GDM1 (cell line): ENCODE results near the gene TLR7.

Experiments used
- DNase-seq: peaks from one replicate; lab custom pipeline; 2025; lab: John Stamatoyannopoulos, UW

Gene TLR7

DNA sequence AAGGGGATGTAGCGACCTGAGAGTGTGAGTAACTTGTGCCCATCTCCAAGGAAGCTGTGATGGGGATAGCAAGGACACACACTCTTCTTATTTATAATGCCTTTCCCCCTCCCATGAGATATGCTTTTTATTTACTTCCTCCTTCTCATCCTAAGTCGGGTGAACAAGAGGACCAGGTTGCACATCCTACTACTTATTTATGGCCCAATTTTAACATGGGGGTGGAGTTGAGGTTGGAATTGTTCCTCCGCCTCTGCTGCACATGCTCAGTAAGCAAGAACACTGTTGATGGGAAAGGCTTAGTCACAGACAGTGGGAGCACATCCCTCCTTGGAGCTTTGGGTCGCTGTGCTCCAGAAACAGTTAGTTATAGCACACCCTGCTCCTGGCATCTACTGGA lies 24.3 kb downstream of the TLR7 start:
- DNase-seq, result no peak

DNA sequence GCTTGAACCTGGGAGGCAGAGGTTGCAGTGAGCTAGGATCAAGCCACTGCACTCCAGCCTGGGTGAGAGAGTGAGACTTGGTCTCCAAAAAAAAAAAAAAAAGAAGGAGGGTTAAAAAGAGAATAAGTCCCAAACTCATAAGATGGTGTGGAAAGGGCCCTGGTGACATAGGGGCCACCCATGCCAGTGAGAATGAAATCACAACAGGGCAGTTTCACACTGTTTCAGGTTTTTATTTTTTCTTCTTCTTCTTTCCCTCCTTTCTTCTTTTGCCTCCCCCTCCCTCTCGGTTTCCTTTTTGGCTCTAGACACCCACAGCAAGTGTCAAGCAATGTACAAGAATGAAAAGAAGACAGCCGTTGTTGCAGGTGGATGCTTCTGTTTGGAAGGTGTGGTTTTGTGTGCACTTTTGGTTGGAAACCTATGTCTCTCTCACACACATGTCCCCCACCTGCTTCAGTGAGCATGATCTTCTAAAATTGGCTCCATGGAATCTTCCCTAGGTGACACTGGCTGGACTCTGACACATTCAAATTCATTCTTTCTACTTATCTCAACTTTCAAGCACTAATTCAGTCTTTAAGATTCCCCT lies 25.1 kb downstream of the TLR7 start:
- DNase-seq, result no peak

DNA sequence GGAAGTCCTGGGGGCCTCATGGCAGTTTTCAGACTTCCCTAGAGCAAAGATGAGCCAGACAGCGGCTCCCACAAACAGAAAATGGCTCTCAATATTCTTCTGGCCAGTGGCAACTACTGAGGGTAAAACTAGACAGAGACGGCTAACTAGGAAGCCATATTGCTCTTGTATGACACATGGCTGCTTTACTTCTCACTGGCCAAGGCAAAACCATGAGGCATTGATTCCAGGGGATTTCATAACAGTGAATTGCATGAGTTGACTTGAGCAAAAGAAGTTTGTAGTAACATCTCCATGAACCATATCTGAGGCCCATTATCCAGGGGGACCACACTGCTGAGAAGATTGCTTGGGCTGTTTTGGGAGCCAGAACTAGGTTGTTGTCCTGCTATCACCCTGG lies 25.8 kb downstream of the TLR7 start:
- no peak for DNase-seq

DNA sequence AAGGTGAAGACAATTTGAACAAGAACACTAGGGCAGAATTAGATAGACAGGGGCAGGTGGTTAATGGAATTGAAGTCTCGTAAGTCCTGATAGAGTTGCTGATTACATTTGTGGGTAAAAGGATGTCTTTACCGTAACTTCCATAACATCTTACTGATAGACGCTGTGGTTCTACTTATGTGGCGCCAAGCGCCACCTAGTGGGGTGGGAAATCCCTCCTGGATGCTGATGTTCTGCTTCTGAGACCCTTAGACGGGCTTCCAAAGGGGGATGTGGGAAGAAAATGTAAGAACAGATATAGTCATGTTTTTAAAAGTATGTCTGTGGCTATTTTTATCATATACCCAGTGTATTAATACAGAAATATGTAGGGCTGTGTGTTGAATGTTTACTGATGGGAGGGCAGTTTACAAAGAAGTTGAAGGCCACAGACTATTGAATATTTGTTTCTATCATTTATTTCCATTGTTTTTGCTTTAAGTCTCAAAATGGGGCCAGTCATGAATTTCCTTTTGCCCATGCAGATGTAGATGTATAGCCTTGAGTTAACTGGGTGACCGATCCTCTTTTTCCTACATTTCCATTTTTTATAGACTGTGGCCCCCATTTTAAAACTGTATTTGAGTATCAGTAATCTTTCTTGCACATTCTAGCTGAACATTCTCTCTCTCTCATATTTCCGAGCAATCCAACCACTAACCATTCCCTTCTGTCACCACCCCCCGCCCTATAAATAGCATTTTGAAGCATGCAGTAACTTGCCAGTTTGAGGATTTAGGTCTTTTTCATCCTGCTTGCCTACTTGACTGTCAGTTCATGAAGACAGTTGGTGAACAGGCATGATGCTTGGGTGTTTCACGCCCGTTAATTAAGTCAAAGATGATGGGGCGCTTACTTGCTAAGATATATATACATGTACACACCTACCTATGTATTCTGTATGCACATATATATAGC lies 27.5 kb downstream of the TLR7 start:
- peak; percentile 4 for DNase-seq

DNA sequence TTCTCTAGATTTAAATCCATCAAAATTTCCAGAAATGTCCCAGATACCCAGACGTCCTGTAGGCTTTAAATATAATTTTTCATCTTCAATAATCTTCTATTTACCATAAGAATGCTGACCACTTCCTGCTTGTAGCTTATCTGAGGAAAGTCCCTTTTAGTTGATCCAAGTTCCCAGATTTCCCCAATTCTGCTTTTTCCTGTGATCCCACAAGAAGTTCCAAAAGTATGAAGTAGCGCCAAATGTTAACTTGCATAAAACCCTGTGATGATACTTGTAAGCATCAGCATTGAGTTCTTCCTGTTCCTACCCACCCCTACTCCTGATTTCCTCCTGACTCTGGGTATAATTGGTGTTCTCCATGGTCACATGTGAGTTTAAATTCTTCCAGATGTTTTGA lies 29.0 kb downstream of the TLR7 start:
- no peak for DNase-seq

DNA sequence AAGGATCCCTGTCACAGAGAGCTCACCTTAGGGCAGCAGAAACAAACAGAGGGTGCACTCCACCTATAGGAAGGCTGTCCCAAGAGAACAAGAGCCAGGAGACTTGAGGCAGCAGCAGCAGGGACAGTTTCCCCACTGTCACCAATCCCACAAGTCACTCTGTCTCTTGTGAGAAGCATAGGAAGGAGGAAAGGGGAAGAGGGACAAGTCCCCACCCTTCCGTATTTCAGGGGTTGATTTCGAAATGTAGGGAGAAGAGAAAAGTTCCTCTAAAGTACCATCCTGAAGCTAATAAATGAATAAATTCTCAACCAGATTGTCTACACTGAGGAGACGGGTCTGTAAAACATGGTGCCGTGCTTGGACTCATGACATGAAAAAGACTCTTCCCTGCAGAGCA lies 30.1 kb downstream of the TLR7 start:
- no peak for DNase-seq

DNA sequence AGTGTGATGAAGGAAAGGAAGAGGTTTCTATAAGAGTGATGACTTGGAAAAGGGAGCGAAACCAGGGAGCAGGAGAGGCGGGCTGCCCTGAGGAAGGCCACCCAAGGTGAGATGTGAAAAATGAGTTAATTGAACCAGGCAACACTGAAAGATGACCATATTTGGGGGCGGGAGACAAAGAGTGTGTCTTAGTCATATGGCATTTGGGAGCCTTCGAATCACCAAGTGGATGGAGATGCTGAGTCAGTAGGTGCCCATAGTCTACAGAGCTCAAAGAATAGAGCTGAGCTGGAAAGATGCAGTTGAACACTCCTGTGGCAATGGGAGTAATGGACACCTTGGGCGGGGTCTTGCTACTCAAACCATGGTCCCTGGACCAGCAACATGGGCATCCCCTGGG lies 31.2 kb downstream of the TLR7 start:
- DNase-seq, result no peak

DNA sequence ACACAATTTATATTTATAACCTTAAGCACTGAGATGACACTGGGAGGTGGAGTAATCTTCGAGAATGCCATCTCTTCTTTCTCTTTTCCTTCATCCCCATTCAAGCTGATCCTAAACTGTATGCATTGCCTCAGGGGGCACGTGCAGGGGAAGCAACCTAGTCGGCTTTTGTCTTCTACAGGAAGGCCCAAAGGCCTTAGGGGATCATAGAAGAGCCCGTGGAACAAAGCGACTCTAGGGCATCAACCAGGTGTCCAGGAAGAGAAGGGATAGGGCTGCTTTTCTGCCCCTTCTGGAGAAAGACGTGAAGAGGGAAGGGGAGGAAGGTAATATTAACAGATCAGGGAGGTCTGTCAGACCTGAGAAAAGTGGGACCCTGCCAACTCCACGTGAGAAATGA lies 32.6 kb downstream of the TLR7 start:
- no peak for DNase-seq

DNA sequence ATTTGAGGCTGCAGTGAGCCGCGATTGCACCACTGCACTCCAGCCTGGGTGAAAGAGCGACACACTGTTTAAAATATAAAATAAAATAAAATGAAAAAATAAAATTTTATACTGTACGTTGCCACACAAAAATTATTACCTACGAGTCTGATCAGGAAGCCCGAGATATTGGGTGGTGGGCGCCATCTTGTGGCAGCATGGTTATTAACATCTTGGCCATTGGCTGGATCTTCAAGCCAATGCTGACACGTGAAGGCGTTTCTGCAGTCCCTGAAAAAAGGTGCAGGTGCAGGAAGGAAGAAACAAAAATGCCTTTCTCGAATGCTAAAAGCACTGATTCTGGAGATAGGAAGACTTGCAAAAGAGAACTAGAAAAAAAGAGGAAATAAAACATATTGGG lies 34.6 kb downstream of the TLR7 start:
- peak; percentile 40 for DNase-seq

DNA sequence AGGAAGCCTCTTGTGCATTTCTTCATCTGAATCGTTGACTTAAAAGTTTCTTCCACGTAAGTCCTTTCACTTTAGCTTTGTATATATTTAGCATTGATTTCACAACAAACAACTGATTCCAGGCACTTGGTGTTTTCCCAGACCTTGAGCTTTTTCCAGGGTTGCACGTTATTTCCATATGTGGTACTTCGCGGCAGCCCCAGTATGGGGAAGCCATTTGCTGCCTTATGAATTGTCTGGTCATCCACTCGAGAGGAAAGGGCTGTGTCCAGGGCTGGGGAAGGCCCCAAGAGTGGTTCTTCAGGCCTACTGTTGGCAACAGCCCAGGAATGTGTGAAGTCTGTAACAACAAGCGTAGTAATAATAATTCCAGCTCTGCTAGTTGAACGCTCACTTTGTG lies 36.8 kb downstream of the TLR7 start:
- DNase-seq, result no peak

DNA sequence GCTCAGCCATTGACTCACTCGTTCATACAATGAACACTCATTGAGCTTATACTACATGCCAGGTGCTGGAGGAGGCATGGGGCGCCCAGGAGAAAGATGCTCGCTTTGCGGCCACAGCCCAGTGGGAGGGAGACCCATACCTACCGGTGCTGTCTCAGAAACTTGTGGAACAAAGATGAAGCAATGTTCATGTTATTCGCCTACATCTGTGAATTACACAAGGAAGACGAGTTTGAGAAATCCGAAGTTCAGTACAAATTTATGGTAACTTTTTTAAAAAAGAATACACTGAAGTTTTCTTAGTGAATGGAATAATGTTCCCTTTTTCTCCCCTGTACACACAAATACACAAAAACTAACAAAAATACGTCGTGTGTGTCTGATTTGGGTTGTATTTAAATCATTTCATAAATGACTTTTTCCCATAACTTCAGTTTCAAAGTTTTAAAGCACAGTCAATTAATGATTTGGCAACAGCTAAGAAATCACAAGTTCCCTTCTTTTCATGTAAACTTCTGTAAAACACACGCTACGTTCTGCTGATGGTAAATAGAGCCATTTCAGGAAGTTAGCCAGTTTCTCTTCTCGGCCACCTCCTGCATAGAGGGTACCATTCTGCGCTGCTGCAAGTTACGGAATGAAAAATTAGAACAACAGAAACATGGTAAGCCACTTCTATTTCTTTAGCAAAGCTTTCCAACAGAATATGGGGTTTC lies 39.3 kb downstream of the TLR7 start, which contains the start of gene TLR8:
TLR8 (plus strand) TSS at position 575 of the 716 bp plus-strand sequence; CDS start at position 662, 87 bp downstream.
- no peak for DNase-seq

DNA sequence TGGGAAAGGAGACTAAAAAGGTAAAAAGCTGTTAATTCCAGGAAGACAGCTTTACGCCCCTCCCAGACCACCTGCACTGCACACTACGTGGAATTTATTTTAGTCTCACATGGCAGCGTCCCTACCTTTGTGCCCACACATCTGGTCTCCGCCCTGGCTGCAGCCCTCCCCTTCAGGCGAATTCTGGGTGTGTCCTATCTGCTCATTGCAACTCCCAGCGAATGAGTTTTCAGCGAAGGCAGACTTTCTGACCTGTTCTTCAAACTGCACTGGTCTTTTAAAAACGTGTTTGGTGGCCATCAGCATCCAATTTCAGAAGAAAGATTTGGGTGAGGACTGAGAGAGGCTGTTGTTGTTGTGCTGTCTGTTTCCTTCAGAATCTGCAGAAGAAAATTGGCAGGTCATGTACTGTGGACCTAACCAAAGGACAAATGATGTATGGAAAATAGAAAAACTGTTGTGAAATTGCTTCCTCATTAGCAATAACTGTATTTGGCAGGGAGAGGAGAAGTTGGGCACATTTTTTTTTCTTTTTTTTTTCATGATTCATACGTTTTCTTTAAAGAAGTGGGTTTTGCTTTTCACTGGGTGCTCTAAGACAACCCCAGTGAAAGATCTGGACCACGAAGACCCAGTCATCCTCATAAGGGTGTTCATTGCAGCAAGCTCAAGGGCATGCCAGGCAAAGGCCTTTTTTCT lies 43.7 kb downstream of the TLR7 start:
- no peak for DNase-seq

DNA sequence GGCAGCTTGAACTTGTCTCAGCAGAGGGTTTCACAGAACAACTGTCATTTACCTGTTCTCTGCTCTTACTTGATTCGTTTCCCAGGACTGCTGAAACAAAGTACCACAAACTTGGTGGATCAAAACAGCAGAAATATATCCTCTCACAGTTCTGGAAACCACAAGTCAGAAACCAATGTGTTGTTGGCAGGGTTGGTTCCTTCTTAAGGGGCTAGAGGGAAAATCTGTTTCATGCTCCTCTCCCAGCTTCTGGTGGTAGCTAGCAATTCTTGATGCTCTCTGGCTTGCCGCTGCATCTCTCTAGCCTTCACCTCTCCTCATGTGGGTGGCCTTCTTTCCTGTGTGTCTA lies 44.2 kb downstream of the TLR7 start:
- no peak for DNase-seq

DNA sequence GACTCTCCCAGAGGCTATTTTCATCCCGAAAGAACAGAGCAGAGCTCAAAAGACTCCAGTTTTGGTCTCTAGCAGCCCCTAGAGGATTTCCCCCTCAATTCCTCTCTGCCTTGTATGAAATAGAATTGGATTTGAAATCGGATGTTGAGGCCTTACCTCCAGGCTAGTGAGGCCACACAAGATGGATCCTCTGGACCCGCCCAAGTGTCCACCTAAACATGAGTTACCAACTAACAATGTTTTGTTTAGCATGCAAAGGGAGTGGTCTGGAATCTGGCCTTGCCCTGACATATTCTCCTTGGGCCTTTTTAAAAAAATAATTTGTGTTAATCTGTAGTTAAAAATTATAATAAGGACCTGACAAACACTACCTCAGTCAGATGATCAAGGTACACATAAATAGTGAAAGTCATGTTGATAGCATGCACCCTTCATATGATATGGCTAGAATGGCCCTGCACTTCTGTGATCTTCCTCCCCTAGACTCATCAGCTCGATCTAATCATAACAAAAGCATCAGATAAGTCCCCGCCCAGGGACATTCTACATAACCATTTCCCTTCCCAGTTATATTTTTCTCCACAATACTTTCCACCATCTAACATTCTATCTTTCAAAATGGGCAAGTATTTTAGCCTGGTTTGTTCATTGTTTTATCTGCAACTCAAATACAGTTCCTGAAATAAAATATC lies 46.1 kb downstream of the TLR7 start:
- no peak for DNase-seq

DNA sequence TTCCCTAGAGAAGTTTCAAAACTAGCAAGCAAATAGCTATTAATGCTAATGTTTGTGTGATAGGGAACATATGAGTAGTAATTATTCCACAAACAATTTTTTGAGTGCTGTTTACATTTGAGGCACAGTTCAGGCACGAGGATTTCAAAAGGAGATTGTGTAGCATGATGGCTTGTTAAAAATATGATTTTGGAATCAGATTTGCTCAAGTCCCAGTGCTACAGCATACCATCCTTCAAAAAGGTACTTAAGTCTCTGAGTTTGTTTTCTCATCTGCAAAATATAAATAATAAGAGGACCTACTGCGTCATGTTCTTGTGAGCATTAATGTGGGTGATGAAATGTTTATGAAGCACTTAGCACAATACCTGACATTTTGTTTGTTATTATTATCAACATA lies 50.9 kb downstream of the TLR7 start:
- DNase-seq, result no peak

DNA sequence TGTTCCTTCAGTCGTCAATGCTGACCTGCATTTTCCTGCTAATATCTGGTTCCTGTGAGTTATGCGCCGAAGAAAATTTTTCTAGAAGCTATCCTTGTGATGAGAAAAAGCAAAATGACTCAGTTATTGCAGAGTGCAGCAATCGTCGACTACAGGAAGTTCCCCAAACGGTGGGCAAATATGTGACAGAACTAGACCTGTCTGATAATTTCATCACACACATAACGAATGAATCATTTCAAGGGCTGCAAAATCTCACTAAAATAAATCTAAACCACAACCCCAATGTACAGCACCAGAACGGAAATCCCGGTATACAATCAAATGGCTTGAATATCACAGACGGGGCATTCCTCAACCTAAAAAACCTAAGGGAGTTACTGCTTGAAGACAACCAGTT lies 52.2 kb downstream of the TLR7 start:
- DNase-seq, result no peak

DNA sequence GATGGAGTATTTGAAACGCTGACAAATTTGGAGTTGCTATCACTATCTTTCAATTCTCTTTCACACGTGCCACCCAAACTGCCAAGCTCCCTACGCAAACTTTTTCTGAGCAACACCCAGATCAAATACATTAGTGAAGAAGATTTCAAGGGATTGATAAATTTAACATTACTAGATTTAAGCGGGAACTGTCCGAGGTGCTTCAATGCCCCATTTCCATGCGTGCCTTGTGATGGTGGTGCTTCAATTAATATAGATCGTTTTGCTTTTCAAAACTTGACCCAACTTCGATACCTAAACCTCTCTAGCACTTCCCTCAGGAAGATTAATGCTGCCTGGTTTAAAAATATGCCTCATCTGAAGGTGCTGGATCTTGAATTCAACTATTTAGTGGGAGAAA lies 52.7 kb downstream of the TLR7 start:
- DNase-seq, result no peak

DNA sequence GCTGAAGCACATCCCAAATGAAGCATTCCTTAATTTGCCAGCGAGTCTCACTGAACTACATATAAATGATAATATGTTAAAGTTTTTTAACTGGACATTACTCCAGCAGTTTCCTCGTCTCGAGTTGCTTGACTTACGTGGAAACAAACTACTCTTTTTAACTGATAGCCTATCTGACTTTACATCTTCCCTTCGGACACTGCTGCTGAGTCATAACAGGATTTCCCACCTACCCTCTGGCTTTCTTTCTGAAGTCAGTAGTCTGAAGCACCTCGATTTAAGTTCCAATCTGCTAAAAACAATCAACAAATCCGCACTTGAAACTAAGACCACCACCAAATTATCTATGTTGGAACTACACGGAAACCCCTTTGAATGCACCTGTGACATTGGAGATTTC lies 54.1 kb downstream of the TLR7 start:
- no peak for DNase-seq

DNA sequence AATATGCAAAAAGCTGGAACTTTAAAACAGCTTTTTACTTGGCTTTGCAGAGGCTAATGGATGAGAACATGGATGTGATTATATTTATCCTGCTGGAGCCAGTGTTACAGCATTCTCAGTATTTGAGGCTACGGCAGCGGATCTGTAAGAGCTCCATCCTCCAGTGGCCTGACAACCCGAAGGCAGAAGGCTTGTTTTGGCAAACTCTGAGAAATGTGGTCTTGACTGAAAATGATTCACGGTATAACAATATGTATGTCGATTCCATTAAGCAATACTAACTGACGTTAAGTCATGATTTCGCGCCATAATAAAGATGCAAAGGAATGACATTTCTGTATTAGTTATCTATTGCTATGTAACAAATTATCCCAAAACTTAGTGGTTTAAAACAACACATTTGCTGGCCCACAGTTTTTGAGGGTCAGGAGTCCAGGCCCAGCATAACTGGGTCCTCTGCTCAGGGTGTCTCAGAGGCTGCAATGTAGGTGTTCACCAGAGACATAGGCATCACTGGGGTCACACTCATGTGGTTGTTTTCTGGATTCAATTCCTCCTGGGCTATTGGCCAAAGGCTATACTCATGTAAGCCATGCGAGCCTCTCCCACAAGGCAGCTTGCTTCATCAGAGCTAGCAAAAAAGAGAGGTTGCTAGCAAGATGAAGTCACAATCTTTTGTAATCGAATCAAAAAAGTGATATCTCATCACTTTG lies 55.2 kb downstream of the TLR7 start:
- DNase-seq, result no peak

DNA sequence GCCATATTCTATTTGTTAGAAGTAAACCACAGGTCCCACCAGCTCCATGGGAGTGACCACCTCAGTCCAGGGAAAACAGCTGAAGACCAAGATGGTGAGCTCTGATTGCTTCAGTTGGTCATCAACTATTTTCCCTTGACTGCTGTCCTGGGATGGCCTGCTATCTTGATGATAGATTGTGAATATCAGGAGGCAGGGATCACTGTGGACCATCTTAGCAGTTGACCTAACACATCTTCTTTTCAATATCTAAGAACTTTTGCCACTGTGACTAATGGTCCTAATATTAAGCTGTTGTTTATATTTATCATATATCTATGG lies 55.7 kb downstream of the TLR7 start:
- DNase-seq, result no peak

DNA sequence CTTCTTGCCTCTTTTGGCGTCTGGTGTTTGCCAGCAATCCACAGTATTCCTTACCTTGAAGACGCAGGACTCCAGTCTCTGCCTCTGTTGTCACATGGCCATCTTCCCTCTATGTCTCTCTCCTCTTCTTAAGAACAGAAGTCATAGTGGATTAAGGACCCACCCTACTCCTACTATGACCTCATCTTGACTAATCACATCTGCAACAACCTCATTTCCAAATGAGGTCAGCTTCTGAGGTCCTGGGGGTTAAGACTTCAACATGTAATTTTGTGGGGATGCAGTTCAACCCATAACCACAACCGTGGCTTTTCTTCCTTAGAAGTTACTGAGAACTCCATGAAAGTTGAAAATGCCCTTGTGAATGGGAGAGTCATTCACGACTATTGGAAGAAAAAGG lies 62.8 kb downstream of the TLR7 start:
- no peak for DNase-seq
